Measurements from ENCODE around the gene DENND4C. TPM values are rescaled to one million over a fixed set of nuclear protein-coding genes. Genes with fewer than 3 reads are reported as not detected.
A peak's percentile ranks its signal among the peaks of the same experiment; 100 is the strongest.
"Not testable (repeated sequence)": the region's sequence is repeated elsewhere in the genome, so short reads cannot be mapped to it uniquely, and the experiment has no call there.

Gene DENND4C
- total RNA-seq, 2 donors from 2014 or later: 18.1 to 22.6 TPM

GRCh38 chr9:19266778-19267384 is 36.4 kb downstream of the DENND4C start:
- Mint-ChIP-seq H3K27ac (peak overlapping the region; percentile 63), H3K4me3 (peak overlapping the region; percentile 55), H3K36me3 (ENCODE audit: low read depth) (peaks cover 13% of the 10 kb centered on the region), H3K4me1 (peaks cover 36% of the 10 kb centered on the region)
- ATAC-seq (replicated peaks): peak; percentile 63
- H3K9me3 Mint-ChIP-seq, H3K27me3 Mint-ChIP-seq: not testable (repeated sequence)

GRCh38 chr9:19269582-19269981 is 39.1 kb downstream of the DENND4C start:
- Mint-ChIP-seq H3K9me3 (no peaks in the 10 kb centered on the region), H3K27ac (peak overlapping the region; percentile 53), H3K36me3 (ENCODE audit: low read depth) (peaks cover 13% of the 10 kb centered on the region), H3K4me1 (peaks cover 34% of the 10 kb centered on the region), H3K4me3 (peak overlapping the region; percentile 55), H3K27me3 (no peaks in the 10 kb centered on the region)
- peak; percentile 39 for ATAC-seq (replicated peaks)

GRCh38 chr9:19270421-19270949 is 40.0 kb downstream of the DENND4C start:
- Mint-ChIP-seq H3K9me3 (no peaks in the 10 kb centered on the region), H3K4me3 (no peak overlapping the region), H3K36me3 (ENCODE audit: low read depth) (peaks cover 13% of the 10 kb centered on the region), H3K4me1 (peaks cover 31% of the 10 kb centered on the region), H3K27ac (peak overlapping the region; percentile 53), H3K27me3 (no peaks in the 10 kb centered on the region)
- ATAC-seq (replicated peaks): no peak

- H3K4me1 Mint-ChIP-seq: peaks cover 33% of the 10 kb centered on the region
- no peaks in the 10 kb centered on the region for H3K27me3 Mint-ChIP-seq
- ATAC-seq (replicated peaks): no peak
- H3K27ac Mint-ChIP-seq: no peak overlapping the region
- no peak overlapping the region for H3K4me3 Mint-ChIP-seq
- H3K9me3 Mint-ChIP-seq: no peaks in the 10 kb centered on the region
- H3K36me3 Mint-ChIP-seq (ENCODE audit: low read depth): peaks cover 17% of the 10 kb centered on the region
Observed at GRCh38 chr9:19271081-19271480, 40.6 kb downstream of the DENND4C start.

- H3K4me3 Mint-ChIP-seq: no peak overlapping the region
- no peaks in the 10 kb centered on the region for H3K4me1 Mint-ChIP-seq
- H3K9me3 Mint-ChIP-seq: no peaks in the 10 kb centered on the region
- no peak overlapping the region for H3K27ac Mint-ChIP-seq
- H3K36me3 Mint-ChIP-seq (ENCODE audit: low read depth): no peaks in the 10 kb centered on the region
- no peak for ATAC-seq (replicated peaks)
- H3K27me3 Mint-ChIP-seq: no peaks in the 10 kb centered on the region
Observed at GRCh38 chr9:19281801-19282200, 51.3 kb downstream of the DENND4C start.

GRCh38 chr9:19283072-19283710 is 52.7 kb downstream of the DENND4C start:
- no peak overlapping the region for H3K27ac Mint-ChIP-seq
- H3K36me3 Mint-ChIP-seq (ENCODE audit: low read depth): peaks cover 12% of the 10 kb centered on the region
- H3K27me3 Mint-ChIP-seq: no peaks in the 10 kb centered on the region
- no peaks in the 10 kb centered on the region for H3K9me3 Mint-ChIP-seq
- no peaks in the 10 kb centered on the region for H3K4me1 Mint-ChIP-seq
- no peak for ATAC-seq (replicated peaks)
- H3K4me3 Mint-ChIP-seq: no peak overlapping the region

- no peak overlapping the region for H3K4me3 Mint-ChIP-seq
- H3K4me1 Mint-ChIP-seq: no peaks in the 10 kb centered on the region
- H3K36me3 Mint-ChIP-seq (ENCODE audit: low read depth): peaks cover 20% of the 10 kb centered on the region
- H3K27ac Mint-ChIP-seq: no peak overlapping the region
- H3K9me3 Mint-ChIP-seq: no peaks in the 10 kb centered on the region
- no peak for ATAC-seq (replicated peaks)
- no peaks in the 10 kb centered on the region for H3K27me3 Mint-ChIP-seq
Observed at GRCh38 chr9:19284729-19285128, 54.2 kb downstream of the DENND4C start.

- H3K4me1 Mint-ChIP-seq: no peaks in the 10 kb centered on the region
- peaks cover 38% of the 10 kb centered on the region for H3K36me3 Mint-ChIP-seq (ENCODE audit: low read depth)
- H3K4me3 Mint-ChIP-seq: no peak overlapping the region
- H3K9me3 Mint-ChIP-seq: no peaks in the 10 kb centered on the region
- ATAC-seq (replicated peaks): no peak
- no peak overlapping the region for H3K27ac Mint-ChIP-seq
- no peaks in the 10 kb centered on the region for H3K27me3 Mint-ChIP-seq
Observed at GRCh38 chr9:19286634-19287188, 56.2 kb downstream of the DENND4C start.

- Mint-ChIP-seq H3K36me3 (ENCODE audit: low read depth) (peaks cover 52% of the 10 kb centered on the region), H3K27me3 (no peaks in the 10 kb centered on the region), H3K27ac (no peak overlapping the region), H3K4me3 (no peak overlapping the region), H3K9me3 (no peaks in the 10 kb centered on the region), H3K4me1 (no peaks in the 10 kb centered on the region)
- no peak for ATAC-seq (replicated peaks)
Observed at GRCh38 chr9:19288081-19288480, 57.6 kb downstream of the DENND4C start.

GRCh38 chr9:19290103-19290502 is 59.6 kb downstream of the DENND4C start:
- Mint-ChIP-seq H3K4me3 (no peak overlapping the region), H3K27me3 (no peaks in the 10 kb centered on the region), H3K27ac (no peak overlapping the region), H3K36me3 (ENCODE audit: low read depth) (peaks cover 70% of the 10 kb centered on the region), H3K9me3 (no peaks in the 10 kb centered on the region), H3K4me1 (no peaks in the 10 kb centered on the region)
- ATAC-seq (replicated peaks): no peak

- Mint-ChIP-seq H3K36me3 (ENCODE audit: low read depth) (peaks cover 78% of the 10 kb centered on the region), H3K27me3 (no peaks in the 10 kb centered on the region), H3K27ac (peak overlapping the region; percentile 1), H3K4me1 (no peaks in the 10 kb centered on the region), H3K4me3 (no peak overlapping the region), H3K9me3 (no peaks in the 10 kb centered on the region)
- no peak for ATAC-seq (replicated peaks)
Observed at GRCh38 chr9:19294219-19294618, 63.7 kb downstream of the DENND4C start.

GRCh38 chr9:19298436-19299000 is 68.0 kb downstream of the DENND4C start:
- H3K36me3 Mint-ChIP-seq (ENCODE audit: low read depth): peaks cover 80% of the 10 kb centered on the region
- no peak overlapping the region for H3K4me3 Mint-ChIP-seq
- H3K27ac Mint-ChIP-seq: no peak overlapping the region
- ATAC-seq (replicated peaks): no peak
- peaks cover 4% of the 10 kb centered on the region for H3K4me1 Mint-ChIP-seq
- no peaks in the 10 kb centered on the region for H3K9me3 Mint-ChIP-seq
- H3K27me3 Mint-ChIP-seq: no peaks in the 10 kb centered on the region

- Mint-ChIP-seq H3K4me3 (no peak overlapping the region), H3K36me3 (ENCODE audit: low read depth) (peaks cover 76% of the 10 kb centered on the region), H3K4me1 (peaks cover 4% of the 10 kb centered on the region), H3K9me3 (no peaks in the 10 kb centered on the region), H3K27me3 (no peaks in the 10 kb centered on the region), H3K27ac (no peak overlapping the region)
- ATAC-seq (replicated peaks): no peak
Observed at GRCh38 chr9:19303216-19303615, 72.7 kb downstream of the DENND4C start.

- Mint-ChIP-seq H3K4me1 (no peaks in the 10 kb centered on the region), H3K9me3 (no peaks in the 10 kb centered on the region), H3K27ac (no peak overlapping the region), H3K27me3 (no peaks in the 10 kb centered on the region), H3K4me3 (no peak overlapping the region), H3K36me3 (ENCODE audit: low read depth) (peaks cover 59% of the 10 kb centered on the region)
- ATAC-seq (replicated peaks): no peak
Observed at GRCh38 chr9:19306568-19306967, 76.1 kb downstream of the DENND4C start.

GRCh38 chr9:19310246-19310645 is 79.8 kb downstream of the DENND4C start:
- H3K27me3 Mint-ChIP-seq: no peaks in the 10 kb centered on the region
- no peaks in the 10 kb centered on the region for H3K9me3 Mint-ChIP-seq
- H3K27ac Mint-ChIP-seq: no peak overlapping the region
- H3K4me3 Mint-ChIP-seq: no peak overlapping the region
- no peak for ATAC-seq (replicated peaks)
- H3K4me1 Mint-ChIP-seq: peaks cover 4% of the 10 kb centered on the region
- H3K36me3 Mint-ChIP-seq (ENCODE audit: low read depth): peaks cover 30% of the 10 kb centered on the region

Data from activated T-helper 17 cell treated with anti-CD3 and anti-CD28 coated beads, Interleukin-2, amount 50 U/mL, for 72 hours (primary cell).